GM23338 (cell line): ENCODE data around the gene LONRF3. TPM values are rescaled to one million over a fixed set of nuclear protein-coding genes. Genes with fewer than 3 reads are reported as not detected.

Source experiments
- ATAC-seq: fragments of 200-7000 bp; cut with Tn5 transposase; 3 replicates; pipeline ENCODE4 v1.9.1; 2020
- DNase-seq: peaks from one replicate; pipeline ENCODE4 v3.0.0-alpha.2; 2015; ENCODE audit warnings: low spot score
- H2AFZ ChIP-seq: fragments of 200-600 bp; sonication (generic); 2 replicates; pipeline ENCODE4 v1.8.0; 2016; ENCODE audit warnings: antibody characterized with exemption, mild to moderate bottlenecking, moderate library complexity
- H3F3A ChIP-seq: fragments of 200-600 bp; sonication (generic); replicated peaks from 2 replicates; pipeline ENCODE4 v1.8.0; 2017; ENCODE audit warnings: antibody characterized with exemption, mixed run types, low read depth
- H3K27ac ChIP-seq: fragments of 200-600 bp; sonication (generic); 2 replicates; pipeline ENCODE4 v1.6.1; 2016; ENCODE audit warnings: low read depth
- H3K27me3 ChIP-seq: fragments of 200-600 bp; sonication (generic); 2 replicates; pipeline ENCODE4 v1.8.0; 2016; ENCODE audit warnings: mild to moderate bottlenecking, mixed run types, moderate library complexity; ENCODE audit not compliant: insufficient read depth
- H3K36me3 ChIP-seq: fragments of 200-600 bp; sonication (generic); 2 replicates; pipeline ENCODE4 v1.8.0; 2016; ENCODE audit warnings: mild to moderate bottlenecking; ENCODE audit not compliant: insufficient read depth
- H3K4me1 ChIP-seq: fragments of 200-600 bp; sonication (generic); 2 replicates; pipeline ENCODE4 v1.8.0; 2016; ENCODE audit warnings: mild to moderate bottlenecking, moderate library complexity; ENCODE audit not compliant: insufficient read depth
- H3K4me2 ChIP-seq: fragments of 200-600 bp; sonication (generic); 2 replicates; pipeline ENCODE4 v1.7.1; 2017; ENCODE audit warnings: mixed run types
- H3K4me3 ChIP-seq: fragments of 200-600 bp; sonication (generic); 2 replicates; pipeline ENCODE4 v1.6.1; 2016; ENCODE audit warnings: mixed run types
- H3K79me2 ChIP-seq: fragments of 200-600 bp; sonication (generic); replicated peaks from 2 replicates; pipeline ENCODE4 v1.8.0; 2017; ENCODE audit warnings: mild to moderate bottlenecking; ENCODE audit not compliant: insufficient read depth
- H3K9me2 ChIP-seq: fragments of 200-600 bp; sonication (generic); 2 replicates; pipeline ENCODE4 v1.8.0; 2017; ENCODE audit not compliant: insufficient read depth
- H4K20me1 ChIP-seq: fragments of 200-600 bp; sonication (generic); replicated peaks from 2 replicates; pipeline ENCODE4 v1.8.0; 2017; ENCODE audit warnings: mild to moderate bottlenecking; ENCODE audit not compliant: insufficient read depth
- H3K27ac Mint-ChIP-seq: 2 replicates; pipeline ENCODE4 v1.8.0; 2020; ENCODE audit warnings: inconsistent platforms, mild to moderate bottlenecking, moderate library complexity, mixed read lengths
- H3K27me3 Mint-ChIP-seq: 3 replicates; pipeline ENCODE4 v1.8.0; 2022; ENCODE audit warnings: low read depth, mild to moderate bottlenecking, moderate library complexity, mixed read lengths, inconsistent platforms; ENCODE audit not compliant: insufficient read depth, poor library complexity
- H3K36me3 Mint-ChIP-seq: 3 replicates; pipeline ENCODE4 v1.8.0; 2021; ENCODE audit warnings: low read depth, mild to moderate bottlenecking, inconsistent platforms, moderate library complexity, mixed read lengths
- H3K4me1 Mint-ChIP-seq: 3 replicates; pipeline ENCODE4 v1.8.0; 2020; ENCODE audit warnings: mild to moderate bottlenecking, inconsistent platforms, mixed read lengths
- H3K4me3 Mint-ChIP-seq: 3 replicates; pipeline ENCODE4 v1.8.0; 2021; ENCODE audit warnings: moderate library complexity, mild to moderate bottlenecking, inconsistent platforms, mixed read lengths
- H3K9me3 Mint-ChIP-seq: 3 replicates; pipeline ENCODE4 v1.8.0; 2020; ENCODE audit warnings: moderate library complexity, mild to moderate bottlenecking, inconsistent platforms, mixed read lengths
- CREB1 ChIP-seq: fragments of 250-450 bp; sonication (Bioruptor Pico); IDR thresholded peaks from 2 replicates; pipeline ENCODE4 v1.5.0; 2020; ENCODE audit warnings: low read depth, mild to moderate bottlenecking, moderate library complexity
- EZH2phosphoT487 ChIP-seq: fragments of 200-600 bp; sonication (generic); IDR thresholded peaks from one replicate; pipeline ENCODE4 v1.8.1; 2018; ENCODE audit warnings: antibody characterized with exemption; ENCODE audit not compliant: unreplicated experiment
- NANOG ChIP-seq: IDR thresholded peaks from 2 replicates; pipeline ENCODE4 v1.6.1; 2016; ENCODE audit warnings: antibody characterized with exemption, borderline replicate concordance
- POLR2AphosphoS5 ChIP-seq: IDR thresholded peaks from 2 replicates; pipeline ENCODE4 v1.6.1; 2016; ENCODE audit warnings: antibody characterized with exemption, low read depth
- ZNF114 ChIP-seq: fragments of 250-450 bp; sonication (Bioruptor Pico); IDR thresholded peaks from 2 replicates; pipeline ENCODE4 v1.5.0; 2020; ENCODE audit warnings: mild to moderate bottlenecking, moderate library complexity
- polyA plus RNA-seq: library from polyadenylated mRNA; unstranded; fragments of >200 nt; fragmentation: Nextera tagmentation; extraction: Ambion mirVana; gene quantifications from 2 replicates; pipeline ENCODE4 v1.2.1, GENCODE V29; 2016
- total RNA-seq: library from RNA; depleted of rRNA; stranded (reverse); fragments of >200 nt; shearing (Covaris generic); gene quantifications from 2 replicates; pipeline ENCODE4 v1.2.3, GENCODE V29; 2014
- TF ChIP-seq, protein P1 (sequence below), 2 experiments: fragments of 200-600 bp in 1 of 2; sonication (generic) in 1 of 2; conservative IDR thresholded peaks; 2 replicates each; pipeline versions ENCODE4 v1.5.1 to v1.6.1; 2016 to 2017; ENCODE audit warnings: antibody characterized with exemption in 2 of 2, low read depth in 2 of 2, mild to moderate bottlenecking in 2 of 2, moderate library complexity in 1 of 2

LONRF3 gene
- total and polyA plus RNA-seq, 2 experiments from 2014 or later: 0.10 TPM; not detected in 1

DNA sequence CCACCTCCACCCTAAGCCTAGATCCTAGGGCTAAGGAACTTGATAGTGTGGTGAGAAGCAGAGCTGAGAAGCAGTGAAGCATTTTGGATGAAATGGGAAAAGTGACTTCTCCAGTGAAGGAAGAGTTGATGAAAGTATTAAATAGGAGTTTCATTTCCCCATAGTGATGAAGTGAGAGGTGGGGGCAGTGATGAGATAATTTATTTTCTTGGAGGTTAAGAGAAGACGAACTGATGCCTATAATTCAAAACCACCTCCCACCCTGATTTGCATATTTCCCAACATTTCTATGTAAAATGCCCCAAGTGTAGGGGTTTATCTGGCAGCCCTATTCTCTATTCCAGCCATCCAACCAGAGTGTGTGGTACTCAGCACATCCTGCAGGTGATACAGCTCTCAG lies 6.3 kb downstream of the LONRF3 start:
- peaks cover 79% of the 10 kb centered on the region for H3K27me3 ChIP-seq
- H3K27me3 Mint-ChIP-seq: peaks cover 47% of the 10 kb centered on the region
- H3K4me1 ChIP-seq: no peaks in the 10 kb centered on the region
- no peaks in the 10 kb centered on the region for H3K79me2 ChIP-seq
- no peaks in the 10 kb centered on the region for H3K36me3 ChIP-seq
- no peak overlapping the region for H2AFZ ChIP-seq
- TF ChIP-seq NANOG (no peak), POLR2AphosphoS5 (no peak)
- ATAC-seq (no peak), DNase-seq (no peak)
- no peaks in the 10 kb centered on the region for H3K9me3 Mint-ChIP-seq
- no peaks in the 10 kb centered on the region for H3K36me3 Mint-ChIP-seq
- peaks cover 1% of the 10 kb centered on the region; the same call in 2 of the 3 replicates for H3K4me1 Mint-ChIP-seq
- no peak overlapping the region for H3K4me3 Mint-ChIP-seq
- no peak overlapping the region for H3K27ac Mint-ChIP-seq
- no peaks in the 10 kb centered on the region for H3F3A ChIP-seq
- H3K4me3 ChIP-seq: no peak overlapping the region
- no peaks in the 10 kb centered on the region for H4K20me1 ChIP-seq
- H3K9me2 ChIP-seq: no peaks in the 10 kb centered on the region
- H3K27ac ChIP-seq: no peak overlapping the region
- H3K4me2 ChIP-seq: no peak overlapping the region

DNA sequence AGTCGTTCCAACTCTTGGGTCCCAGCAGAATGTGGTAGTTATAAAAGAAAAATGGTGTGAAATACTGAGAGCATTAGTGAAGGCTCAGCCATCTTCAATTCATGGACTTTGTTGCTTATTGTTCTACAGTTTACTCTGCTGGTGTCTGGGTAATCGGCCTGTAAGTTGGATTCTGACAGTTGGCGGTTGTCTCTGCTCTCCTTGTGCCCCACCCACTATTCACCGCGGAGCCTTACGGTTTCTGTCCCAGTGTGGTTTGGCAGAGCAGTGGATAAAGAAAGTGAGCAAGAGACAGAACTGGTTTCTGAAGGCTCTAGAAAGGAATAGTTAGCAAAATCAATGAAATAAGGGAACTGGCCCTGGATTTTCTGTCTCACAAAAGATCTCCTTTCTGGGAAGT lies 9.1 kb downstream of the LONRF3 start:
- no peaks in the 10 kb centered on the region for H3K79me2 ChIP-seq
- H2AFZ ChIP-seq: no peak overlapping the region
- no peak for TF ChIP-seq CREB1 (CRISPR knock-in tag)
- TF ChIP-seq, protein P1, sequence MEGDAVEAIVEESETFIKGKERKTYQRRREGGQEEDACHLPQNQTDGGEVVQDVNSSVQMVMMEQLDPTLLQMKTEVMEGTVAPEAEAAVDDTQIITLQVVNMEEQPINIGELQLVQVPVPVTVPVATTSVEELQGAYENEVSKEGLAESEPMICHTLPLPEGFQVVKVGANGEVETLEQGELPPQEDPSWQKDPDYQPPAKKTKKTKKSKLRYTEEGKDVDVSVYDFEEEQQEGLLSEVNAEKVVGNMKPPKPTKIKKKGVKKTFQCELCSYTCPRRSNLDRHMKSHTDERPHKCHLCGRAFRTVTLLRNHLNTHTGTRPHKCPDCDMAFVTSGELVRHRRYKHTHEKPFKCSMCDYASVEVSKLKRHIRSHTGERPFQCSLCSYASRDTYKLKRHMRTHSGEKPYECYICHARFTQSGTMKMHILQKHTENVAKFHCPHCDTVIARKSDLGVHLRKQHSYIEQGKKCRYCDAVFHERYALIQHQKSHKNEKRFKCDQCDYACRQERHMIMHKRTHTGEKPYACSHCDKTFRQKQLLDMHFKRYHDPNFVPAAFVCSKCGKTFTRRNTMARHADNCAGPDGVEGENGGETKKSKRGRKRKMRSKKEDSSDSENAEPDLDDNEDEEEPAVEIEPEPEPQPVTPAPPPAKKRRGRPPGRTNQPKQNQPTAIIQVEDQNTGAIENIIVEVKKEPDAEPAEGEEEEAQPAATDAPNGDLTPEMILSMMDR (conservative IDR thresholded peaks at IDR 0.05; ENCODE audit: low read depth in 2 of 2): no peak
- Mint-ChIP-seq H3K9me3 (no peaks in the 10 kb centered on the region), H3K4me1 (no peaks in the 10 kb centered on the region), H3K36me3 (no peaks in the 10 kb centered on the region), H3K27me3 (peaks cover 22% of the 10 kb centered on the region), H3K4me3 (no peak overlapping the region), H3K27ac (no peak overlapping the region)
- no peak for ATAC-seq
- H3K9me2 ChIP-seq: no peaks in the 10 kb centered on the region
- DNase-seq: no peak
- no peak overlapping the region for H3K4me2 ChIP-seq
- no peaks in the 10 kb centered on the region for H3F3A ChIP-seq
- no peak overlapping the region for H3K4me3 ChIP-seq
- H3K36me3 ChIP-seq: no peaks in the 10 kb centered on the region
- peaks cover 51% of the 10 kb centered on the region for H3K27me3 ChIP-seq
- no peak overlapping the region for H3K27ac ChIP-seq
- H3K4me1 ChIP-seq: no peaks in the 10 kb centered on the region
- H4K20me1 ChIP-seq: no peaks in the 10 kb centered on the region

DNA sequence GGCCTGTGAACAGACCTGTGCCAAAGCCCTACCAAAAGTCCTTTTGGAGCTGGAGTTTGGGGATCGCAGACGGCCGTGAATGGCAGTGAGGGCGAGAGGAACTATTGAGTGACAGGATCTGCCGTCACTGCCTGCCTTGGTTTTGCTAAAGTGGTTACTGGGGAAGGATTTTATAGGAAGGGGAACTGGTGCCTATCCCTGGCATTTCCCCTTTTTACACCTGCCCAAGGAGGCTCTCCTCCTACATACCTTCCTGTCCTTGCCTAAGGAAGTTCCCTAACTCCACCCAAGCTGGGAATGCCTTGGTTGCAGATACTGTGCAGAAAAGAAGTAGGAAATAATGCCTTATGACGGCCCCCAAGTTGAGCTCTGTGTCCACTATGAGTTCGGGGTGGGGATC lies 14.5 kb downstream of the LONRF3 start:
- H3K9me2 ChIP-seq: no peaks in the 10 kb centered on the region
- Mint-ChIP-seq H3K27ac (no peak overlapping the region), H3K4me3 (no peak overlapping the region), H3K36me3 (no peaks in the 10 kb centered on the region), H3K4me1 (peaks cover 19% of the 10 kb centered on the region), H3K27me3 (peaks cover 3% of the 10 kb centered on the region), H3K9me3 (no peaks in the 10 kb centered on the region)
- H3K4me1 ChIP-seq: no peaks in the 10 kb centered on the region; the same call in 1 of the 2 replicates
- DNase-seq (no peak), ATAC-seq (no peak)
- no peak for TF ChIP-seq EZH2phosphoT487
- TF ChIP-seq ZNF114: no peak
- H3F3A ChIP-seq: no peaks in the 10 kb centered on the region
- H3K4me2 ChIP-seq: no peak overlapping the region
- H2AFZ ChIP-seq: no peak overlapping the region
- peaks cover 8% of the 10 kb centered on the region; the same call in 1 of the 2 replicates for H3K27me3 ChIP-seq
- H3K4me3 ChIP-seq: no peak overlapping the region
- no peak overlapping the region for H3K27ac ChIP-seq
- H3K79me2 ChIP-seq: no peaks in the 10 kb centered on the region
- no peaks in the 10 kb centered on the region for H3K36me3 ChIP-seq
- H4K20me1 ChIP-seq: no peaks in the 10 kb centered on the region
